Mesendoderm (in vitro differentiated cells): Measurements from ENCODE around the gene F2RL1.
"Not testable (repeated sequence)": the region's sequence is repeated elsewhere in the genome, so short reads cannot be mapped to it uniquely, and the experiment has no call there.

Experiments
- DNase-seq: peaks from one replicate; pipeline ENCODE4 v3.0.0; 2013
- H2AK5ac ChIP-seq: 2 replicates; pipeline ENCODE4 v1.6.1; 2013; ENCODE audit warnings: low read length, inconsistent platforms
- H2BK120ac ChIP-seq: 2 replicates; pipeline ENCODE4 v1.6.1; 2013; ENCODE audit warnings: low read depth, mild to moderate bottlenecking, low read length, moderate library complexity, mixed read lengths
- H2BK15ac ChIP-seq: replicated peaks from 2 replicates; pipeline ENCODE4 v1.6.1; 2013; ENCODE audit warnings: low read depth, mild to moderate bottlenecking, moderate library complexity
- H2BK5ac ChIP-seq: 2 replicates; pipeline ENCODE4 v1.6.1; 2013; ENCODE audit warnings: low read length, inconsistent platforms
- H3K18ac ChIP-seq: 2 replicates; pipeline ENCODE4 v1.6.1; 2013; ENCODE audit warnings: mild to moderate bottlenecking, low read length, mixed read lengths
- H3K23ac ChIP-seq: one replicate; pipeline ENCODE4 v1.6.1; 2013; ENCODE audit warnings: low read length
- H3K27ac ChIP-seq: 2 replicates; pipeline ENCODE4 v1.5.1; 2013; ENCODE audit warnings: low read depth, mild to moderate bottlenecking, inconsistent platforms, low read length, moderate library complexity
- H3K27me3 ChIP-seq: 2 replicates; pipeline ENCODE4 v1.6.1; 2013; ENCODE audit warnings: low read length, control low read depth, mild to moderate bottlenecking, inconsistent platforms; ENCODE audit not compliant: insufficient read depth, poor library complexity
- H3K36me3 ChIP-seq: 2 replicates; pipeline ENCODE4 v1.6.1; 2013; ENCODE audit warnings: low read length, inconsistent platforms; ENCODE audit not compliant: control insufficient read depth, insufficient read depth
- H3K4ac ChIP-seq: one replicate; pipeline ENCODE4 v1.6.1; 2013; ENCODE audit warnings: low read depth, mild to moderate bottlenecking, low read length, moderate library complexity
- H3K4me1 ChIP-seq: 2 replicates; pipeline ENCODE4 v1.6.1; 2013; ENCODE audit warnings: low read depth, low read length, inconsistent platforms; ENCODE audit not compliant: control insufficient read depth
- H3K4me2 ChIP-seq: 2 replicates; pipeline ENCODE4 v1.6.1; 2013; ENCODE audit warnings: low read length
- H3K4me3 ChIP-seq: 2 replicates; pipeline ENCODE4 v1.5.1; 2013; ENCODE audit warnings: mild to moderate bottlenecking, low read length
- H3K56ac ChIP-seq: one replicate; pipeline ENCODE4 v1.6.1; 2013; ENCODE audit warnings: low read length
- H3K79me1 ChIP-seq: 2 replicates; pipeline ENCODE4 v1.6.1; 2013; ENCODE audit warnings: low read length, inconsistent platforms
- H3K79me2 ChIP-seq: 2 replicates; pipeline ENCODE4 v1.6.1; 2013; ENCODE audit warnings: mild to moderate bottlenecking, low read length; ENCODE audit not compliant: control insufficient read depth, insufficient read depth
- H3K9ac ChIP-seq: 2 replicates; pipeline ENCODE4 v1.6.1; 2013; ENCODE audit warnings: low read length, inconsistent platforms
- H4K5ac ChIP-seq: one replicate; pipeline ENCODE4 v1.6.1; 2013; ENCODE audit warnings: low read length
- H4K8ac ChIP-seq: one replicate; pipeline ENCODE4 v1.6.1; 2013; ENCODE audit warnings: low read depth, mild to moderate bottlenecking, control low read depth, low read length, moderate library complexity
- WGBS: extraction: QIAGEN DNeasy Blood & Tissue Kit; methylation state at CpG from one replicate; pipeline ENCODE4 v1.1.7; 2013; ENCODE audit warnings: low lambda C conversion rate, missing lambda C conversion rate; ENCODE audit not compliant: insufficient coverage; ENCODE audit errors: extremely low coverage; 5-methylcytosine and 5-hydroxymethylcytosine counted together

F2RL1 gene

DNA sequence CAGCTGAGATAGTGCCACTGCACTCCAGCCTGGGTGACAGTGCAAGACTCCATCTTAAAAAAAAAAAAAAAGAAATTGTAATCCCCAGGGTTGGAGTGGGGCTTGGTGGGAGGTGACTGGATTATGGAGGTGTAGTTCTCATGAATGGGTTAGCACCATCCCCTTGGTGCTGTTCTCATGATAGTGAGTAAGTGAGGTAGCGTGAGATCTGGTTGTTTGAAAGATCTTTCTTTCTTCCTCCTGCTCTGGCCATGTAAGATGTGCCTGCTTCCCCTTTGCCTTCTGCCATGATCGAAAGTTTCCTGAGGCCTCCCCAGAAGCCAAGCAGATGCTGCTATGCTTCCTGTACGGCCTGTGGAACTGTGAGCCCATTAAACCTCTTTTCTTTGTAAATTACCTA, 34.9 kb downstream of the F2RL1 start:
- H2BK120ac ChIP-seq, H2AK5ac ChIP-seq, H3K36me3 ChIP-seq, H3K18ac ChIP-seq, H2BK5ac ChIP-seq, H3K56ac ChIP-seq, H3K4ac ChIP-seq, DNase-seq, H3K27me3 ChIP-seq, H3K79me1 ChIP-seq, H4K8ac ChIP-seq, H3K4me1 ChIP-seq, H3K4me2 ChIP-seq, H3K79me2 ChIP-seq, H3K27ac ChIP-seq, H3K9ac ChIP-seq, H3K4me3 ChIP-seq, H3K23ac ChIP-seq, H2BK15ac ChIP-seq, H4K5ac ChIP-seq: not testable (repeated sequence)
- no CpG with 5 or more reads among the region's 3 CpGs for WGBS

- Histone ChIP-seq H3K4me1 (no peaks in the 10 kb centered on the region), H3K4me3 (no peak overlapping the region), H3K56ac (no peak overlapping the region), H2AK5ac (no peak overlapping the region), H3K9ac (no peak overlapping the region), H3K79me1 (no peaks in the 10 kb centered on the region), H4K8ac (no peak overlapping the region), H3K23ac (no peak overlapping the region), H3K4ac (no peak overlapping the region), H4K5ac (no peak overlapping the region), H3K18ac (no peak overlapping the region), H2BK5ac (no peak overlapping the region), H3K36me3 (no peaks in the 10 kb centered on the region), H2BK15ac (no peak overlapping the region), H3K27ac (no peak overlapping the region), H3K79me2 (no peaks in the 10 kb centered on the region), H3K4me2 (no peak overlapping the region), H3K27me3 (no peaks in the 10 kb centered on the region), H2BK120ac (no peak overlapping the region)
- peak; percentile 35 for DNase-seq
Observed at GRCh38 chr5:76854644-76855043, 35.8 kb downstream of the F2RL1 start.

DNA sequence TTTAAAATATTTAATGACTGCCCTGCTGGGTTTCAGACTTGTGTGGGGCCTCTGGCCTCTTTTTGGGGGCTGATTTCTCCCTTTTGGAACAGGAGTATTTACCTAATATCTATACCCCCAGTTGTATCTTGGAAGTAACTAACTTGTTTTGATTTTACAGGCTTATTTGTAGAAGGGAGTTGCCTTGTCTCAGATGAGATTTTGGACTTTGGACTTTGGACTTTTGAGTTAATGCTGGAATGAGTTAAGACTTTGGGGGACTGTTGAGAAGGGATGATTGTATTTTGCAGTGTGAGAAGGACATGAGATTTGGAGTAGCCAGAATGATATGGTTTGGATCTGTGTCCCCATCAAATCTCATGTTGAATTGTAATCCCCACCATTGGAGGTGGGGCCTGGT, 36.7 kb downstream of the F2RL1 start:
- H2AK5ac ChIP-seq, H3K4me2 ChIP-seq, H3K79me1 ChIP-seq, H3K4me1 ChIP-seq, H3K27me3 ChIP-seq, H3K4ac ChIP-seq, H2BK15ac ChIP-seq, H3K4me3 ChIP-seq, H2BK5ac ChIP-seq, DNase-seq, H3K9ac ChIP-seq, H3K56ac ChIP-seq, H3K36me3 ChIP-seq, H3K27ac ChIP-seq, H3K23ac ChIP-seq, H4K5ac ChIP-seq, H3K18ac ChIP-seq, H2BK120ac ChIP-seq, H4K8ac ChIP-seq, H3K79me2 ChIP-seq: not testable (repeated sequence)

DNA sequence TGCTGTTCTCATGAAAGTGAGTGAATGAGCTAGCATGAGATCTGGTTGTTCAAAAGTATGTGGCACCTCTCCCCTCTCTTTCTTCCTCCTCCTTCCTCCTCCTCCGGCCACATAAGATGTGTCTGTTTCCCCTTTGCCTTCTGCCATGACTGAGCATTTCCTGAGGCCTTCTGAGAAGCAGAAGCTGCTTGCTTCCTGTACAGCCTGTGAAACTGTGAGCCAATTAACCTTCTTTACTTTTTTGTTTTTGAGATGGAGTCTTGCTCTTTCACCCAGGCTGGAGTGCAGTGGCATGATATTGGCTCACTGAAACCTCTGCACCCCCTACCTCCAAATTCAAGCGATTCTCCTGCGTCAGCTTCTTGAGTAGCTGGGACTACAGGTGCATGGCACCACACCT, 37.1 kb downstream of the F2RL1 start:
- no peaks in the 10 kb centered on the region for H3K79me2 ChIP-seq
- H3K79me1 ChIP-seq: no peaks in the 10 kb centered on the region
- DNase-seq: no peak
- H3K4ac ChIP-seq: no peak overlapping the region
- H4K5ac ChIP-seq: no peak overlapping the region
- H3K4me1 ChIP-seq: no peaks in the 10 kb centered on the region
- no peak overlapping the region for H2BK15ac ChIP-seq
- no peak overlapping the region for H2BK120ac ChIP-seq
- H4K8ac ChIP-seq: no peak overlapping the region
- no peaks in the 10 kb centered on the region for H3K36me3 ChIP-seq
- no peaks in the 10 kb centered on the region for H3K27me3 ChIP-seq
- H2BK5ac ChIP-seq: no peak overlapping the region
- no peak overlapping the region for H3K27ac ChIP-seq
- H3K23ac ChIP-seq: no peak overlapping the region
- H3K4me3 ChIP-seq: no peak overlapping the region
- H3K9ac ChIP-seq: no peak overlapping the region
- no peak overlapping the region for H3K56ac ChIP-seq
- no peak overlapping the region for H3K18ac ChIP-seq
- WGBS: no CpG with 5 or more reads among the region's 3 CpGs
- no peak overlapping the region for H3K4me2 ChIP-seq
- H2AK5ac ChIP-seq: no peak overlapping the region

- not testable (repeated sequence) for DNase-seq, H3K56ac ChIP-seq, H3K27ac ChIP-seq, H3K79me1 ChIP-seq, H3K27me3 ChIP-seq, H4K5ac ChIP-seq, H2BK15ac ChIP-seq, H3K79me2 ChIP-seq, H3K4me1 ChIP-seq, H2AK5ac ChIP-seq, H3K4me3 ChIP-seq, H4K8ac ChIP-seq, H3K18ac ChIP-seq, H3K4me2 ChIP-seq, H3K36me3 ChIP-seq, H2BK5ac ChIP-seq, H3K9ac ChIP-seq, H3K4ac ChIP-seq, H3K23ac ChIP-seq, H2BK120ac ChIP-seq
- no CpG with 5 or more reads among the region's 4 CpGs for WGBS
Observed at GRCh38 chr5:76856800-76857199, 38.0 kb downstream of the F2RL1 start.

DNA sequence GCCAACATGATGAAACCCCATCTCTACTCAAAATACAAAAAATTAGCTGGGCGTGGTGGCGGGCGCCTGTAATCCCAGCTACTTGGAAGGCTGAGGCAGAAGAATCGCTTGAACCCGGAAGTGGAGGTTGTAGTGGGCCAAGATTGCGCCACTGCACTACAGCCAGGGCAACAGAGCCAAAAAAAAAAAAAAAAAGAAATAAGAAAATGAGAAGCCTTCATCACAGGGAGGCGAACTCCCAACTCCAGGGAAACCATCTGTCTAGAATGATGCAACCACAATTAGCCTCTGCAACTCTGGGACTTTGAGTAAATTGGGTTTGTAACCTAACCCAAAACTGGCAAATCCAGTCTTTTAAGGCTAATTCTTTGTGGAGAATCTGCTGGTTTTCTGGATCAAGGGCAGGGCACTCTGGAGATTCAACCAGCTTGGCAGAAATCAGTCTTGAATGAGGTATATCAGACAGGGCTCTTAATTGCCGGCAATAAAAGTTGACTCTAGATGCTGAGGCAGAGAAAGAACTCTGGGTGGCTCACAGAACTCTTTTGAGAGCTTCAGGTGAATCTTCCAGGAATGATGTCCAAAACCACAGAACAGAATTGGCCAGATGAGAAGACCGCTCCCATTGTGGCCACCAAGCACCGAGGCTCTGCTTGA, 40.9 kb downstream of the F2RL1 start:
- Histone ChIP-seq H3K9ac (no peak overlapping the region), H3K4me3 (no peak overlapping the region), H3K18ac (peak overlapping the region; percentile 60), H3K79me2 (no peaks in the 10 kb centered on the region), H3K56ac (no peak overlapping the region), H3K4ac (no peak overlapping the region), H3K79me1 (no peaks in the 10 kb centered on the region), H2BK5ac (no peak overlapping the region), H4K5ac (no peak overlapping the region), H3K4me1 (no peaks in the 10 kb centered on the region), H3K27ac (no peak overlapping the region), H2BK120ac (no peak overlapping the region), H3K36me3 (no peaks in the 10 kb centered on the region), H2AK5ac (no peak overlapping the region), H3K27me3 (no peaks in the 10 kb centered on the region), H3K23ac (no peak overlapping the region), H4K8ac (no peak overlapping the region), H2BK15ac (no peak overlapping the region), H3K4me2 (no peak overlapping the region)
- no CpG with 5 or more reads among the region's 10 CpGs for WGBS
- no peak for DNase-seq
